ENCODE data around the gene SPAG4.

The SPAG4 gene

GRCh38 chr20:35600176-35600992 is 15.2 kb upstream of the SPAG4 start:
- Histone ChIP-seq H3K4me2 (ENCODE audit: low read depth, low read length, poor library complexity, severe bottlenecking) (no peak overlapping the region), H2AFZ (ENCODE audit: low read length) (no peak overlapping the region), H3K4me1 (ENCODE audit: insufficient read depth, low read length, poor library complexity, severe bottlenecking) (no peaks in the 10 kb centered on the region), H3K9me3 (ENCODE audit: insufficient read depth, low read depth, low read length) (no peaks in the 10 kb centered on the region), H4K20me1 (ENCODE audit: insufficient read depth, low read length, poor library complexity, severe bottlenecking) (no peaks in the 10 kb centered on the region), H3K27me3 (ENCODE audit: insufficient read depth, low read length, poor library complexity, severe bottlenecking) (no peaks in the 10 kb centered on the region), H3K9me2 (replicated peaks; ENCODE audit: low read depth, low read length) (no peaks in the 10 kb centered on the region), H3K4me3 (ENCODE audit: low read length, poor library complexity, severe bottlenecking) (no peak overlapping the region), H3K9ac (ENCODE audit: low read depth, low read length, poor library complexity, severe bottlenecking) (no peak overlapping the region), H3K79me2 (ENCODE audit: insufficient read depth, low read length) (no peaks in the 10 kb centered on the region), H3K36me3 (ENCODE audit: insufficient read depth, low read length) (no peaks in the 10 kb centered on the region), H3F3A (ENCODE audit: low read depth) (no peaks in the 10 kb centered on the region)
- no peak for TF ChIP-seq EZH2phosphoT487 (IDR thresholded peaks at IDR 0.05; ENCODE audit: borderline replicate concordance)
- TF ChIP-seq, protein P1, sequence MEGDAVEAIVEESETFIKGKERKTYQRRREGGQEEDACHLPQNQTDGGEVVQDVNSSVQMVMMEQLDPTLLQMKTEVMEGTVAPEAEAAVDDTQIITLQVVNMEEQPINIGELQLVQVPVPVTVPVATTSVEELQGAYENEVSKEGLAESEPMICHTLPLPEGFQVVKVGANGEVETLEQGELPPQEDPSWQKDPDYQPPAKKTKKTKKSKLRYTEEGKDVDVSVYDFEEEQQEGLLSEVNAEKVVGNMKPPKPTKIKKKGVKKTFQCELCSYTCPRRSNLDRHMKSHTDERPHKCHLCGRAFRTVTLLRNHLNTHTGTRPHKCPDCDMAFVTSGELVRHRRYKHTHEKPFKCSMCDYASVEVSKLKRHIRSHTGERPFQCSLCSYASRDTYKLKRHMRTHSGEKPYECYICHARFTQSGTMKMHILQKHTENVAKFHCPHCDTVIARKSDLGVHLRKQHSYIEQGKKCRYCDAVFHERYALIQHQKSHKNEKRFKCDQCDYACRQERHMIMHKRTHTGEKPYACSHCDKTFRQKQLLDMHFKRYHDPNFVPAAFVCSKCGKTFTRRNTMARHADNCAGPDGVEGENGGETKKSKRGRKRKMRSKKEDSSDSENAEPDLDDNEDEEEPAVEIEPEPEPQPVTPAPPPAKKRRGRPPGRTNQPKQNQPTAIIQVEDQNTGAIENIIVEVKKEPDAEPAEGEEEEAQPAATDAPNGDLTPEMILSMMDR (conservative IDR thresholded peaks at IDR 0.05; ENCODE audit: low read length) = no peak

DNA sequence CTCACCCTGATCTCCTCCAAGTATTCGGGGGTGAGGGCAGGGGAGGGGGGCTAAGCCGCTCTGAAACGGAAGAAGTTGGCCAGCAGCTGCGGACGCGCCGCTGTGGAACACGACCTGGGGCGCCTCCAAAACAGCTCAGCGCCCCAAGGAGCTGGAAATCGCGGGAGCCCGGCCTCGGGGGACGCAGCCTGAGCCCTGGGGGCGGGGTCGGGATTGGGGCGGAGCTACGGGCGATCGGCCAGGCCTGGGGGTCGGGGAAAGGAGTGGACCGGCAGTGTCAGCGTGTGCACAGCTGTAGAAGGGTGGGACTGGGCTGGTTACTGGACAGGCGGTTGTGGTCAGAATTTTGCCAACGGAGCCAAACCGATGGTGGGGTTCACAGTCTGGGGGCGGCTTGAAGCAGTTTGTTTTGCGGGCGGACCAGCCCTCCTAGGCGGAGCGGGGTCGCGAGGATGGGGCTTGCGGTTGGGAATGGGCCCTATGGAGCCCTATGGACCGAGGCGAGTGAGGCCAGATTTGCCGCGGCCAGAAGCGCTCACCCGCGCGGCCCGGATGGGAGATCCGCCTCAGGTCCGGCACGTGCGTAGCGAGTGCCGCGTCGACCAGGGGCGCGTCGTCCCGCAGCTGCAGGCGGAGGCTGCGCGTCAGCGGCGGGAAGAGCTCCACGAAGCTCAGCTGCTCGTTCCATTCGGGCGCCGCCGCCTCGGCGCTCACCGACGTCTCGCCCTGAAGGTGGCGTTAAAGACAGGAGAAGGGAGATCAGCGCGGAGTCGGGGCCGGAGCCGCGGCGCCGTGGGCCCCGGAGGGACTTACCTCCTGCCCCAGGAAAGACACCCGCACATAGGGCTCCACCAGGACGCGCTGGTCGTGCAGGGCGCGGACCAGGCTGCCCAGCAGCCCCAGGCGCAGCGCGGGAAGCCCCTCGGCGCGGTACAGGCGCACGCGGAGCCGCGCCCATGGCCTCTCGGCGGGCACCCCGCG is 14.3 kb upstream of the SPAG4 start:
- Histone ChIP-seq H3K4me1 (ENCODE audit: insufficient read depth, low read length, poor library complexity, severe bottlenecking) (no peaks in the 10 kb centered on the region), H3K79me2 (ENCODE audit: insufficient read depth, low read length) (no peaks in the 10 kb centered on the region), H3K36me3 (ENCODE audit: insufficient read depth, low read length) (no peaks in the 10 kb centered on the region), H3K9ac (ENCODE audit: low read depth, low read length, poor library complexity, severe bottlenecking) (no peak overlapping the region), H3K9me2 (replicated peaks; ENCODE audit: low read depth, low read length) (no peaks in the 10 kb centered on the region), H4K20me1 (ENCODE audit: insufficient read depth, low read length, poor library complexity, severe bottlenecking) (no peaks in the 10 kb centered on the region), H3K4me2 (ENCODE audit: low read depth, low read length, poor library complexity, severe bottlenecking) (no peak overlapping the region), H3K4me3 (ENCODE audit: low read length, poor library complexity, severe bottlenecking) (no peak overlapping the region), H3K27me3 (ENCODE audit: insufficient read depth, low read length, poor library complexity, severe bottlenecking) (no peaks in the 10 kb centered on the region), H3F3A (ENCODE audit: low read depth) (no peaks in the 10 kb centered on the region), H2AFZ (ENCODE audit: low read length) (no peak overlapping the region), H3K9me3 (ENCODE audit: insufficient read depth, low read depth, low read length) (no peaks in the 10 kb centered on the region)
- TF ChIP-seq, protein P1 (conservative IDR thresholded peaks at IDR 0.05; ENCODE audit: low read length) = no peak
- TF ChIP-seq EZH2phosphoT487 (IDR thresholded peaks at IDR 0.05; ENCODE audit: borderline replicate concordance) = no peak

DNA sequence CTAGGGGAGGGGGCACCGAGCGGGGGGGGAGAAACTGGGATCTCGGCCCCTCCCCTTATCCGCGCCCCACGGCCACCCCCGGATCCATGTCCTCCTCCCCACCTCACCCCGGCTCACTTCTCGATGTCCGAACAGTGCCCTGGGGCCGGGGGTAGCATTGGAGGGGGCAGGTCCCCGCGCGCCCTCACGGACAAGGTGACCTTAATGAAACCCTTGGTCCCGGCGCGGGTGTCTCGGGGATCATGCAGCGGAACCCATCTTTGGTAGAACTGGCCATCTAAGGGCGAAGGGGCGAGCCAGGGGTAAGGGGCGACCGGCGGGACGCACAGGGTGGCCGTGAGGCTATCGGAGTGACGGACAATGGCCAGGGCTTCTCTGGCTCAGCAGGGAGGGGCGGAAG is 13.6 kb upstream of the SPAG4 start:
- H3K9me2 ChIP-seq (replicated peaks; ENCODE audit: low read depth, low read length) = no peaks in the 10 kb centered on the region
- H3K9me3 ChIP-seq (ENCODE audit: insufficient read depth, low read depth, low read length) = no peaks in the 10 kb centered on the region
- no peaks in the 10 kb centered on the region for H3K36me3 ChIP-seq (ENCODE audit: insufficient read depth, low read length)
- H3K4me1 ChIP-seq (ENCODE audit: insufficient read depth, low read length, poor library complexity, severe bottlenecking) = no peaks in the 10 kb centered on the region
- no peaks in the 10 kb centered on the region for H3F3A ChIP-seq (ENCODE audit: low read depth)
- TF ChIP-seq EZH2phosphoT487 (IDR thresholded peaks at IDR 0.05; ENCODE audit: borderline replicate concordance) = no peak
- TF ChIP-seq, protein P1 (conservative IDR thresholded peaks at IDR 0.05; ENCODE audit: low read length) = no peak
- no peak overlapping the region for H3K9ac ChIP-seq (ENCODE audit: low read depth, low read length, poor library complexity, severe bottlenecking)
- H3K4me2 ChIP-seq (ENCODE audit: low read depth, low read length, poor library complexity, severe bottlenecking) = no peak overlapping the region
- H2AFZ ChIP-seq (ENCODE audit: low read length) = no peak overlapping the region
- no peaks in the 10 kb centered on the region for H3K79me2 ChIP-seq (ENCODE audit: insufficient read depth, low read length)
- no peak overlapping the region for H3K4me3 ChIP-seq (ENCODE audit: low read length, poor library complexity, severe bottlenecking)
- no peaks in the 10 kb centered on the region for H4K20me1 ChIP-seq (ENCODE audit: insufficient read depth, low read length, poor library complexity, severe bottlenecking)
- H3K27me3 ChIP-seq (ENCODE audit: insufficient read depth, low read length, poor library complexity, severe bottlenecking) = no peaks in the 10 kb centered on the region
